ENCODE measurements around the gene SACM1L.
"Not testable (repeated sequence)": the region's sequence is repeated elsewhere in the genome, so short reads cannot be mapped to it uniquely, and the experiment has no call there.

The SACM1L gene

DNA sequence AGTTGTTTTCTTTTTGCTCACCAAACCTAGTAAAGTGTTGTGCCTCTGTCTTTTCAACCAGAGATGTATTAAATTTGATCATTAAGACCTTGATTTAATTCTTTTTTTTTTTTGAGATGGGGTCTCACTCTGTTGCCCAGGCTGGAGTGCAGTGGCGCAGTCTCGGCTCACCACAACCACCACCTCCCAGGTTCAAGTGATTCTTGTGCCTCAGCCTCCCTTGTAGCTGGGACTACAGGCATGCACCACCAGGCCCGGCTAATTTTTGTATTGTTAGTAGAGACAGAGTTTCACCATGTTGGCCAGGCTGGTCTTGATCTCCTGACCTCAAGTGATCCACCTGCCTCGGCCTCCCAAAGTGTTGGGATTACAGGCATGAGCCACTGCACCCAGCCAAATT is 6.0 kb downstream of the SACM1L start:
- not testable (repeated sequence) for DNase-seq

DNA sequence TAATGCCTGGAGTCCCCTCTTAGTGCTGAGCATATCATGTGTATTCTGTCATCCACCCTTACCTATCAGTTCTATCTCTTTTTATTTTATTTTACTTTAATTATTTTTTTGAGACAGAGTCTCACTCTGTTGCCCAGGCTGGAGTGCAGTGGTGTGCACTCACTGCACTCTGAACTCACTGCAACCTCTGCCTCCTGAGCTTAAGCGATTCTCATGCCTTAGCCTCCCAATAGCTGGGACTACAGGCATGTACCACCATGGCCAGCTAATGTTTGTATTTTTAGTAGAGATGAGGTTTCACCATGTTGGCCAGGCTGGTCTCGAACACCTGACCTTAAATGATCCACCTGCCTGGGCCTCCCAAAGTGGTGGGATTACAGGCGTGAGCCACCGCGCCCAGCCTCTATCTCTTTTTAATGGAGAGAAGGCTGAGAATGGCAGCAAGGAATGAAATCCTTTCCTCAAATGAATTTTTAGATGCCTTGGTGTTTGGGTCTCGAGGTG is 11.4 kb downstream of the SACM1L start:
- no peak for DNase-seq

DNA sequence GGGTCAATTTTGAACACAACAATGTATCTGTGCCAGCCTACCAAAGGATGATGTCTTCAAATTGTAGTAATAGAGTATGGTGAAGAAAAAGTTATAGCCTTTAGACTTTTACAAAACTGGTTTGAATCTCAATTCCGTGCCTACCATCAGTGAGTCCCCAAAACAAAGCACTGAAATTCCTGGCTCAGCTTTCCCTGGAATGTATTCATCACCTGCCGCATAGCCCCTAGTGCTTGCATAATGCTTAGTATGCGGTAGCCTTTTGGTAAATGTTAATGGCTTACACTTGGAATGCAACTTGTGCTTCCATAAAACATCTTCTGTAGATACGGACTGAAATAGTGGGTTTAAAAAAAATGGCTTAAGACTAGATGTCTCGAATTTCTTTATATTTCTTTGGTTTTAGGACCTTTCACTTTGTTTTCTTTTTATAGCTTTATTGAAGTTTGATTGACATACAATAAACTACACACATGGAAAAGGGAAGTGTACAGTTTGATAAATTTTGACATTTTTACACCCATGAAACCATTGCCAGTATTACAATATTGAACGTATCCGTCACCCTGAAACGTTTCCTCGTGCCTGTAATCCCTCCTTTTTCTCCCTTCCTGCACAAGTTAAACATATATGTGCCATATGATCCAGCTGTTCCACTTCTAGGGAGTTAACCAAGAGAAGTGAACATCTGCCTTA is 12.1 kb downstream of the SACM1L start:
- no peak for DNase-seq

DNA sequence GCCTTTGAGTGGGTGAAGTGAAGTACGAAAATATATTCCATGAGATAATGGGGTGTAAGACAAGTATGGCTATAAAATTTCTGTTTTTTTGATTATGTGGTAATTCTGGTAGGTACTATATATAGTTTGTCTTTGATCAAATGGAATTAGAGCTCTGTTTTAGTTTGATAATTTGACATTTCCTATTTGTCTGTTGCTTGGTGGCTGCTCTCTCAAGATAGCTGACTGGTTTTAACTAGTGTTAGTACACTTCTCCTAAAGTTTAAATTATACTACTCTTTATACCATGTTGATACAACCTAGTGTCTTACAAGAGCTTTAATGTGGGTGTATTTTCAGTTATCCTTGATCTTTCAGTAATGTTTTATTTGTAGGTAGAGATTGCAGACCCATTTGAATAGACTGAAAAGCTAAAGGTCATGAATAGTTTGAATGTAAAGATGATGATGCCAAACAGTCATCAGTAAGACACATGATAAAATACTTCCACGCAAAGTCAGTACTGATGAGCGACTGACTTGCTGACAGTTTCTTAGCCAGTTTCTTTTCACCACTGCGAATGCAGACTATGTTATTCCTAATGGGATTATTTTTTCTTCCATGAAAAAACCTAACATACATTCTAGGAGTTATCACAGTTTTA is 15.2 kb downstream of the SACM1L start:
- DNase-seq: no peak

DNA sequence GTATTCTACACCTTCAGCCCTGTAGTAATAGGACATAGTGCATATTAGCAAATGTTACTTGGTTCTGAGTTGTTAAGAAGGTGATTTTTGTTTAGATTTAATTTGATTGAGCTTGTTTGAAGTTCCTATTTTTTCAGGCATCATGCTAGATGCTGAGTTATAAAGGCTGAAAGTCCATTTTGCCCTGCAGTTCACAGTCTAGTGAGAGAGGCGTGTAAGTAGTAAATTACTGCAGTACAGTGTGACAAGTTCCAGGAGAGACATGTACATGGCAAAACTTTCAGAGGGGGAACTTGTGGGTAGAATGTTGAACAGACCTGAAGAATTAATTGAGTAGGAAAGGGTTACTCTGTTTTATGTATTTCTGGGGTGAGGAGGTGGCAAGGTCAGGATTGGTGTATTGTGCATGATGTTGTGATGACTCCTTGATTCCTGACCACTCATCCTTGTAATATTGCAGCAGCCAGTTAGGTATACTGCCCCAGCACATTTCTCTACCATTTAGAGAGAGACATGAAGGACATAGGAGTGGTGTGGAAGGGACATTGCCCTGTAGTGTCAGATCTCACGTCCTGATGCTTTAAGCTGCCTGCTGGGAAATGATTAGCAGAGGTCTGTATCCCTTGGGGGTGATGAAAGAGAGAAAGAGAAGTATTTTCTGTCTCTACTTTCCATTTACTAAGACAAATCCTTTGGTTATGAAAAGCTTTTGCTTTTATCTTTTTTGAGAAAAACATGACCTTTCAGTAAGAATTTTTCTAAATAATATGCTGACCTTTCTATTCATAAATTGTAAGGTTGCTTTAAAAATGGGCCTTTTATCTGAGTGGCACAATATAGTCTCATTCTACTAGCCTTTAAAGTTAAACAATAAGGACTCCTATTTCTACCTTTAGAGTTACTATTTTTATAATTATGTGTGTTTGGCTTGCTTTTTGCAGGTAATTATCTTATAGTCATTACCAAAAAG is 16.9 kb downstream of the SACM1L start:
- DNase-seq: no peak

DNA sequence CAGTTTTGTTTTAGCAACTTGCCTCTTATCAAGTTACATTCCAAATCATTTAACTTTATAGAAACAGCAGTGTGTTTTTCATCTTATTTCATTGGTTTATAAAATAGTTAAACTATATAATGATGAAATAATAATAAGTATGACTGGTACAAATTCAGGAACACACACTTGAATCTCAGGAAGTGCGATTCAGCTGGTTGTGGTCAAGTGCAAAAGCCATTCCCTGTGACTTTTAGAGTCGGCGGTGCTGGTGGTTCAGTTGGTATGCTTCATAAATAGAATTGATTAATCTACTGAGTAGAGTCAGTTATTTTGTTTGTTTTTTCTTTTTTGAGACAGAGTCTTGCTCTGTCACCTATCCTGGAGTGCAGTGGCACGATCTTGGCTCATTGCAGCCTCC is 22.7 kb downstream of the SACM1L start:
- DNase-seq: no peak

DNA sequence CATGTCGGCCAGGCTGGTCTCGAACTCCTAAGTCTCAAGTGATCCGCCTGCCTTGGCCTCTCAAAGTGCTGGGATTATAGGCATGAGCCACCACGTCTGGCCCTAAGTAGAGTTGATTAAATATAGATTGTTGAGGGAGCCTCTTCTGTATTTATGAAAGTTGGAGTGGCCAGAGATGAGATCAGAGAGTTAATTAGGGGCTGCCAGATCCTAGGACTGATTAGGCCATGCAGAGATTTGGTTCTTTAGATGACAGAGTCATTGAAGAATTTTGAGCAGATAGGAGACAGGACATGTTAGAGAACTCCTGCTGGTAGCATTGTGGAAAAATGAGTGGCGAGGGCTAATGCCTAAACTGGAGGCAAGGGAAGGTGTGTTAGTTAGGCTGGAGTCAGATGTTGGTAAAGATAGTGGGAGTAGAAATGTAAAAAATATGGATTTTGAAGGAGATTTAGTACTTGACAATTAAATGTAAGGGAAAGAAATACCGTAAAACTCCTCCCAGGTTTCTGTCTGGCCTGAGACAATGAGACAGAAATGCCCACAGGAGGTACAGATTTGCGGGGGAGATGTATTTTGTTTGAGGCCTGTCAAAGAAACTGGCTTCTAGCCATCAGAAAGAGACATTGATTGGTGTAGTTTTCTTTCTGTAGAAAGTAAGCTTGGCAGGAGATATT is 23.4 kb downstream of the SACM1L start:
- no peak for DNase-seq

DNA sequence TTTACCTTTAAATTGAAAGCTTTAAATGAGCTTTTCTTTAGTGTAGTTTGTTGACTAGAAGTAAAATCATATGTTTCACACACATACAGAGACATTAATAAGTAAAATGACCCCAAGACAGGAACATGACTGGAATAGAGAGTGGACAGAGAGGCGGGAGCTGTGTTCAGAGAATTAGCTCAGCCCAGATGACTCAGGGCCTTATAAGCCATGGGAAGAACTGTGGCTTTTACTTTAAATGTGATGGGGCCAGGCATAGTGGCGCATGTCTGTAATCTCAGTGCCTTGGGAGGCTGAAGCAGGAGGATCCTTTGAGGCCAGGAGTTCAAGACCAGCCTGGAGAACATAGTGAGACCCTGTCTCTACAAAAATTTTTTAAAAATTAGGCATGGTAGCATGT is 26.7 kb downstream of the SACM1L start:
- DNase-seq: no peak

DNA sequence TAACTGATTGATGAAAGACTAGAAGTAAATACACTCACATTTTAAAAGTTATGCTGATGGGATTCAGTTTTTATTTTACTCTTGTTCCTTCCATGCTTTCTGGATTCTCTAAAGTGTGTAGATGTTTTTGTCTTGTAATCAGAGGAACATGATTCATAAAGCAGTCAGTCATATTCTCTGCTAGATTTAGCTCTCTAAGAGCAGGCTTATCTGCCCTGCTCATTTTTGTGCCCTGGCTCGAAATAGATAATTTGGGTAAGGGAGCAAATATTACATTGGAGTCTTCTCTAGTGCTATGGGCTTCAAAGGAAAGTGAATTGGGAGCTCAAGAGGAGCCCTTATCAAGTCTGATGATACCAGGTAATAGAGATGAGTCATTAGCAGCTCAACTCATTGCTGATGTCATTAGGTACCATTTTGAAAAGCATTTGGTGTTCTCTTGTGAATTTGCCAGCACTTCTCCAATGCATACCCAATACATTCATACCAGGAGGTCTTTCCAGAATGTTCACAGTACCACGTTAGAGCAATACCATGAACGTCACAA is 27.7 kb downstream of the SACM1L start:
- DNase-seq: no peak

DNA sequence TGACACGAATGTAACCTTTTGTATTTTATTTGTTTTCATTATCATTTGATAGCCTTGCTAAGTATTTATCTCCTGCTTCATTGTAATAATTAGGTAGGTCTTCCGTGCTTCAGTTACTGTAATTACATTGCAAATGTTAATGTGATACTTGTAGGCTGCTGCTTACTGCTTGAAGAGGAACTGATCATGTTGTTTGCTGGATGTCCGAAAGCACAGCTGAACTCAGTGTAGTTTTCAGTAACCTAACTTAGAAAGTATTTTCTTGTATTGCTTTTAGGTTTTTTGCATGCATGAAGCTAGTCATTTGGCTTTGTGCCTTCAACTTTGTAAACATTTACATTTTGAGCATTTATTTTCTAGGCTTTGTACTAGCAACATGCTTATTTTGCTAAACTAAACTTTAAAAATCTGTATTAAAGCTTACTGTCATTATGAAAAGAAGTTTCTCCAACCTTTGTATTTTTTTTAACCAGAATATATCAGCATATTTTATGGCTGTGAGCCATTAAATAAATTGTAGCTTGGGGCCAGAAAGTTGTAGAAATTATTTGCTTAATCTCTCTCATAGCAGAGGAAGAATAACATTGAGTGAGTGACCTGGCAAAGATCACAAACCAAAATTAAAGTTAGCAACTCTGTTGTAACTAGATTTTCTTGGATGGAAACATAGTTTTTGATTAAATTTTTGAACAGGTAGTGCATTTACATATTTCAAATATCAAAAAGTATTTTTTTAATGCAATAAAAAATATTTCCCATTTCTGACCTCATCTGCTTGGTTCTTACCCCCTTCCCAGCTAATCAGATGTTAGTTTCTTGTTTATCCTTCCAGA is 30.7 kb downstream of the SACM1L start:
- no peak for DNase-seq

DNA sequence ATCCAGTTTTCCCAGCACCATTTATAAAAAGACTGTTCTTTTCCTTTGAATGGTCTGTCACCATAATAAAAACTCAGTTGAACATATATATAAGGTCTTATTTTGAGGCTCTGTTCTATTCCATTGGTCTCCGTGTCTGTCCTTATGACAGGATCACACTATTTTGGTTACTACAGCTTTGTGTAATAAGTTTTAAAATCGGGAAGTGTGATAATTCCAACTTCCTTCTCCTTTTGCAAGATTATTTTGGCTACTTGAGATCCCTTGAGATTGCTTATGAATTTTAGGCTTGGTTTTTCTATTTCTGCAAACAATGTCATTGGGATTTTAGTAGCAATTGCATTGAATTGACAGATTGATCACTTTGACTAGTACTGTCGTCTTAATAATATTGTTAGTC is 35.7 kb downstream of the SACM1L start:
- DNase-seq: no peak

DNA sequence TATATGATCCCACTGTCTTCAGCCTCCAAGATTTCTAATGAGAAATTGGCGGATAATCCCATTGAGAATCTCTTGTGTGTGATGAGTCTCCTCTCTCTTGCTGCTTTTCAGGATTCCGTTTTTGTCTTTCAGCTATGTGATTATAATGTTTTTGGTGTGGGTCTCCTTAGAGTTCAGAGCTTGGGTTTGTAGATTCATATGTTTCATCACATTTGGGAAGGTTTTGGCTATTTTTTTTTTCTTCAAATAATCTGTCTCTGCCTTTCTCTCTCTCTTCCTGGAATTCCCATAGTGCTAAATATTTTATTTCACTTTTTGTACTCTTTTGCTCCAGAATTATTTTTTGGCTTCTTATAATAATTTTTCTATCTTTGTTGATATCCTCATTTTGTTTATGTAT is 40.4 kb downstream of the SACM1L start:
- no peak for DNase-seq

DNA sequence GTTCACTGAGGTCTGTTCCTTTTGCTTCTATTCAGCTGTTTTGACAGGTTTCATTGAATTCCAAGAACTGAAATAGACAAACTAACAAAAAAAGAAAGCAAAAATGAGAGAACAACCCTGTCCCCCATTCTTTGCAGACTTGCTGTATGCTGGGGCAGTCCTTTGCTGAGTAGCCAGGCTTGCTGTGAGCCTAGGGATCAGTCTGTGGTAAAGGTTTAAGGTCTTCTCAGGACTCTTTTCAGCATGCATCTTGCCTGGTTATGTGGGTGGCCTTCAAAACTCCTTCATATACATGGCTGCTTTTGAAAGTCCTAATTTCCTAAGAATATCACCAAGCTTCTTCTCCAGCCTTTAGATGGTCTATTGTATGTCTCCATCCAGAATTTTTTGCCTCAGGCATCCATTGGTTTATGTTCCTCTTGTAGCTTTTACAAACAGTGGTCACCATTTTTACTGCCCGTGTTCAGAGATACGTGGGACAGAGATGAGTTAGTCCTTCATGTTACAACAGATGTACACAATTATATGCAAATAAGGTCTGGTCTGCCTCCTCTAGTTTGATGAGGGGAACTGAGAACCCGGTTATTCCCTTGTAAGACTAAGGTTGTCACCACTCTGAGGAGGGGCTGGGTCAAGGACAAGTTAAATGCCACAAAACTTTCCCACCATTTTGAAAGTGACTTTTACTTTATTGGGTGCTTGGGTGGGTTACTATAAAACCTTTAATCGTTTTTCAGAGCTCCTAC is 41.4 kb downstream of the SACM1L start:
- DNase-seq: no peak

DNA sequence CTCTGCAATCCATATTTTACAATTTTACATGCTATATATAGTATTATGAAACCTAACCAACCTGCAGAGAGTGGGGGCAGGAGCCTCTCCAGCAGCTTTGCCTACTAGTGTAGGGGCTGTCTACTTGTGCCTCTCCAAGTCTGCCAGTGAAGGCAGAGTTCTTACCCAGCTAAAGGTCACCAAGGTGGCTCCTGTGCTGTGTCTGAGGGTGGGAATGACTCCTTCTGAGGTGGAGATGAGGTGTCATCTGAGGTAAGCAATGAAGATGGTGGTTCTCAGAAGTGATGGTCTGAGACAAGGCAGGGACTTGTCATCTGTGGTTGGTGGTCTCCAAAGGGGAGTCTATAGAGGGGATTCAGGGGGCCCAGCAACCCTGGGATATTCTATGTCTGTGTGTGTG is 47.5 kb downstream of the SACM1L start:
- no peak for DNase-seq

DNA sequence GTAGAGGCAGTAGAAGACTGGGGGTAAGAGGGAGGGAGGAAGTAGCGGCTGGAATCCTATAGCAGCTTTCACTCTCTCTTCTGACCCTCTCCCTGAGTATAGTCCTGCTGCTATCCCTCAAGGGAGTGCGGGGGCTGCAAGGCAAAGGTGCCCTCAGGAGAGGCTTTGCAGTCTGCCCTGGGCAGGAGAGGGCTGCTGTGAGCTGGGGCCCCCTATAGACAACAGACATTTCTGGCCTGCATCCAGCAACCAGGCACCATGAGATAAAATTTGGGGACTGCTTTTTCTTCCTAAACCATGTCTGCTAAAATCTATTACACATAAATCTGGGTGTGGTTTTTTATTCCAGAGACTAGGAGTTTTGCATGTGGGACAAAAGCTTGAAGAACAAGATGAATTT is 48.0 kb downstream of the SACM1L start:
- DNase-seq: no peak

DNA sequence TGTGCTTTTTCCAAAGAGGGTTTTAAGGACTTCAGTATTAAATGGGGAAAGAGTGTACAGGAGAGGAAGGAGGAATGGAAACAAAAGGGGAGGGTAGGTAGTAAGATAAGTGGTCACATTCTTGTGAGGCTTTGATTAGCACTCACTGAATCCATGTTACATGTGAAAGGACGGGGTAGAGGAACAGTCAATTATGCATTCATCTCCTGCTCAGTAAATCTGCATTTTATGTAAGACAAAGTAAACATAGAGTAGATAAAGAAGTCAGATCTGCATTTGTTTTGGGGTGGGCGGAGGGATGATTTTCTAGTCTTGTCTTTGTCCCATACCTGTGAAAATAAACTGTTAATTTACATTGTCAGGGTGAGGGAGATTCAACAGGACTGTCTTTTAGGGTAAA is 50.8 kb downstream of the SACM1L start:
- no peak for DNase-seq

DNA sequence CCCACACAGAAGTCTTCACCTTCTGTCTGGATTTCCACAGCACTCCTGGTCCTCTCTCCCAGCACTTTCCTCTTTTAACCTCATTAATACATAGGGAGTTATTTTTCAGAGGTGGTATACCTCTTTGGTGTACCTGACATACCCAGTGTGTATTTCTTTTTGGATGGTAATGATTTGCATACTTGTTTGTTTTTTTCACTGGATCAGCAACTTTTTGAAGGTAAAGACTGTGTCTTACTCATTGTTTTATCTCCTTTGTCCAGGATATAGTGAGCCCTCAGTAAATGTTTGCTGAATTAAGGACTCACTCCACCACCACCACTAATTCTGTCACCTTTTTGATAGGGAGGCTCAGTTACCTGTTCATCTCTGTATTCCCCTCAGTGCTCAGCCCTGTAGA is 52.1 kb downstream of the SACM1L start:
- no peak for DNase-seq

DNA sequence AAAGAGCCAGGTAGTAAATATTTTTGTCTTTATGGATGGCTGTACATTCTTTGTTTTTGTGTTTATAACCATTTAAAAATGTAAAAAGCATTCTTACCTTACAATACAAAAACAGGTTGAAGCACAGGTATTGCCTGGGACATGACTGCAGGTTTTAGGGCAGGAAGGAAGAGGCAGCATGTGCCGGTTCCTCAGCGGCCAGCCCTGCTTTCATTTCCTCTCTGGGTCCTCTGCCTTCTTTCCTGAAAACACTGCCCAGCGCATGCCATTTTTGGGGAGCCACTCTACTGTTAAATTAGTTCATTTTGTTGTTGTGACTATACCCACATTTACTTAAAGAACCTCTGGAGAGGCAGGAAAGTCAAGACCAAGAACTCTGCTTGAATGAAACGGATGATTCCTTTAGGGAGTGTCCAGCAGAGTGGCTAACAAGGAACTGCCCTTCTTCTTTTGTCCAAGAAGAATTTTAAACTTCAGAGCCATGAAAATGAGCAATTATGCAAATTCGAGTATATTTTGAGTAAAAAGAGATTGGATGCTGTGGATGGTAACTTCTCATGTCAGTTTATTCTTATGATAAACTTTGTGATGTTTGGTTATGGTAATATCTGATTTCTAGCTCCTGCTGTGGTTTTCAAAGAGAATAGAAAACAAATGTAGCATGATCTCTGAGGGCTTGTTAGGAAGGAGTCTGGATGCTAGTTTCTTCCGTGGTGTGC is 52.7 kb downstream of the SACM1L start:
- no peak for DNase-seq

DNA sequence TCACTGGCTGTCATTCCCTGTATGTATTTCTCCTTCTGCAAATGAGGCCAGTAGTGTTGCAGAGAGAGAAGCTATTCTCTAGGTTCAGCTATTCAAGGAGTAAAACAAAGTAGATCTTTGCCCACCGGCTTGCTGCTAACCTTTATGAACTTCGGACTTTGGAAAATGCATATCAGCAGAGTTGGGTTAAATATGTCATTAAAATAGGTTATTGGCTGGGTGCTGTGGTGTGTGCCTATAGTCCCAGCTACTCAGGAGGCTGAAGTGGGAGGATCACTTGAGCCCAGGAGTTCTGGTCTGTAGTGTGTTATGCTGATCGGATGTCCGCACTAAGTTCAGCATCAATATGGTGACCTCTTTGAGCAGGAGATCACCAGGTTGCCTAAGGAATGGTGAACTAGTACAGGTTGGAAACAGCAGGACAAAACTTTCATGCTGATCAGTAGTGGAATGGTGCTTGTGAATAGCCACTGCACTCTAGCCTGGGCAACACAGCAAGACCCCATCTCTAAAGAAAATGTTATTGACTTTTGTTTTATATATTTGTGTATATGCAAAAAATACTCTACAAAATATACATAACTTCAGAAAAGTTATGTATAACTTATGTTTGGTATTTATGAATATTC is 53.4 kb downstream of the SACM1L start:
- no peak for DNase-seq

Measured in DMS79 treated with DMSO at 0.1 percent for 48 hours (cell line).